PC-9 (cell line): ENCODE results near the gene CD2. TPM values are rescaled to one million over a fixed set of nuclear protein-coding genes. Genes with fewer than 3 reads are reported as not detected.

ENCODE experiments used
- BruUV-seq: library from RNA; stranded (reverse); fragments of 400-500 nt; replicated peaks from 2 replicates; lab custom pipeline; 2021; lab: Mats Ljungman, UMichigan
- CTCF ChIA-PET: fragments of 300-600 bp; sonication (Branson Sonifier 250); formaldehyde crosslinking; loops from one replicate; lab custom pipeline; 2022; ENCODE audit warnings: antibody characterized with exemption; lab: Charles Lee
- POLR2A ChIA-PET: fragments of 300-600 bp; sonication (Branson Sonifier 250); formaldehyde crosslinking; loops from one replicate; lab custom pipeline; 2022; ENCODE audit warnings: antibody characterized with exemption; ENCODE audit not compliant: unreplicated experiment; lab: Charles Lee
- DNase-seq, 2 experiments: peaks; one replicate each; pipeline versions ENCODE4 v3.0.0 to v3.0.0-alpha.2; 2015 to 2022; ENCODE audit warnings: mixed read lengths in 1 of 2
- H2AFZ ChIP-seq: fragments of 200-600 bp; sonication (generic); 2 replicates; pipeline ENCODE4 v1.8.1; 2017; ENCODE audit warnings: antibody characterized with exemption
- H3F3A ChIP-seq: fragments of 200-600 bp; sonication (generic); 2 replicates; pipeline ENCODE4 v1.8.1; 2017; ENCODE audit warnings: antibody characterized with exemption, mild to moderate bottlenecking, low read depth; ENCODE audit not compliant: insufficient read depth
- H3K27ac ChIP-seq: fragments of 200-600 bp; sonication (generic); 2 replicates; pipeline ENCODE4 v1.6.1; 2016; ENCODE audit warnings: mixed run types
- H3K27me3 ChIP-seq: fragments of 200-600 bp; sonication (generic); 2 replicates; pipeline ENCODE4 v1.6.1; 2016; ENCODE audit warnings: low read depth, mixed run types; ENCODE audit not compliant: insufficient read depth
- H3K36me3 ChIP-seq: fragments of 200-600 bp; sonication (generic); 2 replicates; pipeline ENCODE4 v1.6.1; 2016; ENCODE audit warnings: low read depth, mixed run types
- H3K4me1 ChIP-seq: fragments of 200-600 bp; sonication (generic); replicated peaks from 2 replicates; pipeline ENCODE4 v1.6.1; 2016; ENCODE audit warnings: mixed run types; ENCODE audit not compliant: insufficient read depth
- H3K4me2 ChIP-seq: fragments of 200-600 bp; sonication (generic); 2 replicates; pipeline ENCODE4 v1.6.1; 2017; ENCODE audit warnings: mixed run types
- H3K4me3 ChIP-seq: fragments of 200-600 bp; sonication (generic); 2 replicates; pipeline ENCODE4 v1.6.1; 2016; ENCODE audit warnings: mixed run types
- H3K79me2 ChIP-seq: fragments of 200-600 bp; sonication (generic); 2 replicates; pipeline ENCODE4 v1.6.1; 2017; ENCODE audit warnings: low read depth, mixed run types
- H3K9me2 ChIP-seq: fragments of 200-600 bp; sonication (generic); 2 replicates; pipeline ENCODE4 v1.8.1; 2017; ENCODE audit warnings: mild to moderate bottlenecking; ENCODE audit not compliant: insufficient read depth
- H3K9me3 ChIP-seq: fragments of 200-600 bp; sonication (generic); 2 replicates; pipeline ENCODE4 v1.8.1; 2016; ENCODE audit warnings: low read depth; ENCODE audit not compliant: insufficient read depth
- H4K20me1 ChIP-seq: fragments of 200-600 bp; sonication (generic); 2 replicates; pipeline ENCODE4 v1.8.1; 2017; ENCODE audit not compliant: insufficient read depth
- CTCF ChIP-seq: fragments of 200-600 bp; sonication (generic); conservative IDR thresholded peaks from 2 replicates; pipeline ENCODE4 v1.6.1; 2017; ENCODE audit warnings: mixed run types, antibody characterized with exemption, mild to moderate bottlenecking, moderate library complexity
- EZH2 ChIP-seq: fragments of 200-600 bp; sonication (generic); IDR thresholded peaks from 2 replicates; pipeline ENCODE4 v1.8.0; 2017; ENCODE audit warnings: antibody characterized with exemption, low read depth
- intact Hi-C: fragments of 100-400 bp; cut with micrococcal nuclease; formaldehyde crosslinking; loops from one replicate; pipeline ENCODE4 v1.10.0; 2022; ENCODE audit not compliant: unreplicated experiment
- total RNA-seq: library from RNA; stranded (reverse); gene quantifications from 2 replicates; pipeline ENCODE4 v1.2.3, GENCODE V29; 2021

Gene CD2
- total RNA-seq, 1 experiment from 2014 or later = not detected

- ChIA-PET POLR2A (no interaction called here), CTCF (no interaction called here)
- Histone ChIP-seq H3F3A (no peaks in the 10 kb centered on the region), H3K79me2 (no peaks in the 10 kb centered on the region), H2AFZ (no peak overlapping the region), H3K9me2 (no peaks in the 10 kb centered on the region), H3K36me3 (no peaks in the 10 kb centered on the region), H3K4me3 (no peak overlapping the region), H3K9me3 (peaks cover 36% of the 10 kb centered on the region), H3K4me2 (no peak overlapping the region), H3K27me3 (no peaks in the 10 kb centered on the region), H4K20me1 (no peaks in the 10 kb centered on the region), H3K4me1 (no peaks in the 10 kb centered on the region), H3K27ac (no peak overlapping the region)
- no TSS peak for BruUV-seq
- TF ChIP-seq EZH2 (no peak), CTCF (no peak)
- no peak for DNase-seq
- intact Hi-C loops = no loop called here
Measured at GRCh38 chr1:116740746-116741145, 13.5 kb upstream of the CD2 start.

- TF ChIP-seq EZH2 (no peak), CTCF (no peak)
- POLR2A ChIA-PET = no interaction called here
Measured at GRCh38 chr1:116741836-116742565, 12.2 kb upstream of the CD2 start.

GRCh38 chr1:116743535-116743934, 10.7 kb upstream of the CD2 start:
- no peak for DNase-seq
- Histone ChIP-seq H3K9me3 (peaks cover 53% of the 10 kb centered on the region), H3K36me3 (no peaks in the 10 kb centered on the region), H3K4me2 (no peak overlapping the region), H3K79me2 (no peaks in the 10 kb centered on the region), H3K9me2 (no peaks in the 10 kb centered on the region), H3K4me1 (no peaks in the 10 kb centered on the region), H4K20me1 (no peaks in the 10 kb centered on the region), H3F3A (no peaks in the 10 kb centered on the region), H3K27me3 (no peaks in the 10 kb centered on the region), H3K4me3 (no peak overlapping the region), H2AFZ (no peak overlapping the region), H3K27ac (no peak overlapping the region)
- intact Hi-C loops = no loop called here
- BruUV-seq = no TSS peak
- TF ChIP-seq EZH2 = no peak
- TF ChIP-seq CTCF = no peak
- CTCF ChIA-PET = no interaction called here
- POLR2A ChIA-PET = interaction anchor here (0.7 kb wide), 1 partner anchor 295 kb away, joined by 8 read pairs; no protein-coding TSS in a partner anchor

More at GRCh38 chr1:116741836-116742565, 12.2 kb upstream of the CD2 start:
- intact Hi-C loops = no loop called here
- BruUV-seq = no TSS peak
- Histone ChIP-seq H3K4me1 (no peaks in the 10 kb centered on the region), H3K9me3 (peaks cover 37% of the 10 kb centered on the region), H3K9me2 (no peaks in the 10 kb centered on the region), H3F3A (no peaks in the 10 kb centered on the region), H4K20me1 (no peaks in the 10 kb centered on the region), H3K36me3 (no peaks in the 10 kb centered on the region), H3K4me2 (no peak overlapping the region), H2AFZ (no peak overlapping the region), H3K27me3 (no peaks in the 10 kb centered on the region), H3K79me2 (no peaks in the 10 kb centered on the region), H3K4me3 (no peak overlapping the region), H3K27ac (no peak overlapping the region)
- DNase-seq = no peak
- CTCF ChIA-PET = no interaction called here
